WTC11 (cell line): Measurements from ENCODE around the gene SETD1B.

Source experiments
- USF2 ChIP-seq: sonication (generic); formaldehyde crosslinking; IDR thresholded peaks from 2 replicates; pipeline ENCODE4 v1.8.1; 2023; ENCODE audit warnings: mild to moderate bottlenecking, missing genetic modification reagents, moderate library complexity
- ZNF263 ChIP-seq: sonication (generic); formaldehyde crosslinking; IDR thresholded peaks from 2 replicates; pipeline ENCODE4 v1.8.1; 2022; ENCODE audit warnings: low read depth, mild to moderate bottlenecking, moderate library complexity, missing genetic modification reagents

- TF ChIP-seq ZNF263 (no peak), USF2 (CRISPR knock-in tag) (no peak)
These were observed 49.0 kb upstream of the SETD1B start for GRCh38 chr12:121754836-121755235.
